B cell (primary cell): ENCODE results near the gene THAP4. TPM values are rescaled to one million over a fixed set of nuclear protein-coding genes. Genes with fewer than 3 reads are reported as not detected.

Experiments used
- ATAC-seq: fragments of 200-7000 bp; cut with Tn5 transposase; one replicate; pipeline ENCODE4 v1.10.0; 2021; ENCODE audit warnings: low read depth, mild to moderate bottlenecking, moderate number of reproducible peaks, moderate library complexity
- CTCF ChIA-PET: fragments of 350-600 bp; sonication (Branson Sonifier 250); formaldehyde crosslinking; loops from one replicate; lab custom pipeline; 2021; ENCODE audit warnings: antibody characterized with exemption, inconsistent platforms; lab: Charles Lee
- POLR2A ChIA-PET: fragments of 350-600 bp; sonication (Branson Sonifier 250); formaldehyde crosslinking; loops from one replicate; lab custom pipeline; 2021; ENCODE audit warnings: antibody characterized with exemption; lab: Charles Lee
- DNase-seq: peaks from one replicate; pipeline ENCODE4 v3.0.0; 2013
- H2AFZ ChIP-seq: 2 replicates; pipeline ENCODE4 v1.6.1; 2012; ENCODE audit warnings: mild to moderate bottlenecking, low read depth, low read length; ENCODE audit not compliant: insufficient read depth, poor library complexity, severe bottlenecking
- H3K27ac ChIP-seq, 2 donors: 1 replicate in 1 of 2; 2 replicates in 1 of 2; pipeline ENCODE4 v1.5.1; 2012 to 2013; ENCODE audit warnings: low read length in 2 of 2, mild to moderate bottlenecking in 2 of 2, moderate library complexity in 1 of 2
- H3K27me3 ChIP-seq, 4 experiments: fragments of 200-600 bp in 1 of 4; sonication (generic) in 1 of 4; replicated peaks in 1 of 4; 1 replicate in 2 of 4; 2 replicates in 2 of 4; pipeline versions ENCODE4 v1.6.1 to v1.7.0; 2013 to 2016; ENCODE audit warnings: low read length in 3 of 4, mild to moderate bottlenecking in 2 of 4, mixed read lengths in 1 of 4, moderate library complexity in 1 of 4; ENCODE audit not compliant: insufficient read depth in 4 of 4, control insufficient read depth in 3 of 4; ENCODE audit errors: control extremely low read depth in 1 of 4
- H3K36me3 ChIP-seq, 2 experiments: replicated peaks in 1 of 2; 1 replicate in 1 of 2; 2 replicates in 1 of 2; pipeline versions ENCODE4 v1.6.1 to v1.7.1; 2013; ENCODE audit warnings: low read length in 1 of 2; ENCODE audit not compliant: insufficient read depth in 2 of 2, control insufficient read depth in 1 of 2; ENCODE audit errors: control extremely low read depth in 1 of 2, extremely low read depth in 1 of 2
- H3K4me1 ChIP-seq, 2 donors: fragments of 200-600 bp in 1 of 2; sonication (generic) in 1 of 2; 1 replicate in 1 of 2; 2 replicates in 1 of 2; pipeline versions ENCODE4 v1.5.1 to v1.6.1; 2013 to 2017; ENCODE audit warnings: low read length in 2 of 2; ENCODE audit not compliant: control insufficient read depth in 2 of 2, insufficient read depth in 2 of 2
- H3K4me2 ChIP-seq: replicated peaks from 2 replicates; pipeline ENCODE3; 2012; ENCODE audit warnings: mild to moderate bottlenecking, low read depth, low read length; ENCODE audit not compliant: poor library complexity, severe bottlenecking
- H3K4me3 ChIP-seq, 5 experiments: fragments of 200-600 bp in 1 of 5; sonication (generic) in 1 of 5; 1 replicate in 3 of 5; 2 replicates in 2 of 5; pipeline versions ENCODE4 v1.5.1 to v1.7.0; 2011 to 2016; ENCODE audit warnings: low read length in 4 of 5, mild to moderate bottlenecking in 4 of 5, low read depth in 2 of 5, control low read depth in 1 of 5, moderate library complexity in 1 of 5; ENCODE audit not compliant: insufficient read depth in 1 of 5; ENCODE audit errors: control extremely low read depth in 1 of 5, extremely low read depth in 1 of 5
- H3K79me2 ChIP-seq: fragments of 200-600 bp; sonication (generic); one replicate; pipeline ENCODE4 v1.6.0; 2016; ENCODE audit warnings: low read length; ENCODE audit not compliant: control insufficient read depth, insufficient read depth
- H3K9ac ChIP-seq: fragments of 200-600 bp; sonication (generic); 2 replicates; pipeline ENCODE4 v1.6.1; 2017; ENCODE audit warnings: mild to moderate bottlenecking, low read length, moderate library complexity
- H3K9me3 ChIP-seq, 3 donors: one replicate each; pipeline versions ENCODE4 v1.6.1 to v1.7.1; 2013; ENCODE audit warnings: low read length in 2 of 3; ENCODE audit not compliant: control insufficient read depth in 2 of 3, insufficient read depth in 1 of 3; ENCODE audit errors: control extremely low read depth in 1 of 3
- H4K20me1 ChIP-seq: 2 replicates; pipeline ENCODE4 v1.6.0; 2012; ENCODE audit warnings: mild to moderate bottlenecking, low read length; ENCODE audit not compliant: insufficient read depth, control insufficient read depth, poor library complexity, severe bottlenecking
- H3K27ac Mint-ChIP-seq: one replicate; pipeline ENCODE4 v1.8.0; 2021; ENCODE audit warnings: mixed read lengths
- H3K27me3 Mint-ChIP-seq: one replicate; pipeline ENCODE4 v1.8.0; 2021; ENCODE audit warnings: mixed read lengths
- H3K4me1 Mint-ChIP-seq: one replicate; pipeline ENCODE4 v1.8.0; 2021; ENCODE audit warnings: mixed read lengths
- H3K4me3 Mint-ChIP-seq: one replicate; pipeline ENCODE4 v1.8.0; 2021; ENCODE audit warnings: mixed read lengths
- H3K9me3 Mint-ChIP-seq: one replicate; pipeline ENCODE4 v1.8.0; 2022; ENCODE audit warnings: mixed read lengths; ENCODE audit not compliant: insufficient read depth
- CTCF ChIP-seq: fragments of 200-600 bp; IDR thresholded peaks from one replicate; pipeline ENCODE4 v1.8.0; 2022; ENCODE audit warnings: antibody characterized with exemption, mild to moderate bottlenecking
- EZH2 ChIP-seq: IDR thresholded peaks from 2 replicates; pipeline ENCODE4 v1.6.1; 2012; ENCODE audit warnings: borderline replicate concordance, low read depth, mild to moderate bottlenecking, moderate library complexity, low read length; ENCODE audit not compliant: insufficient read depth, poor library complexity, severe bottlenecking
- WGBS: methylation state at CpG from one replicate; pipeline ENCODE4 v1.1.5; 2013; ENCODE audit warnings: missing lambda C conversion rate; ENCODE audit not compliant: insufficient coverage; 5-methylcytosine and 5-hydroxymethylcytosine counted together
- intact Hi-C: fragments of 100-400 bp; cut with micrococcal nuclease; formaldehyde crosslinking; loops from one replicate; pipeline ENCODE4 v1.10.0; 2022
- polyA plus RNA-seq: library from polyadenylated mRNA; depleted of rRNA; stranded (reverse); fragments of >200 nt; gene quantifications from 2 replicates; pipeline ENCODE4 v1.2.3, GENCODE V29; 2012
- total RNA-seq, 2 donors: library from RNA; stranded (reverse); fragments of 120-200 nt in 1 of 2; gene quantifications; 1 replicate in 1 of 2; 2 replicates in 1 of 2; pipeline versions ENCODE4 v1.2.3 to v1.2.4, GENCODE V29; 2013 to 2022

The THAP4 gene
- total and polyA plus RNA-seq, 2 donors (not counting 1 experiment from before 2014, with no cell fraction given) = 26.5 to 41.0 TPM

- ATAC-seq (peak; percentile 17), DNase-seq (peak; percentile 25)
- Histone ChIP-seq H3K4me3 (peak within 1 kb of the TSS in 3 of 5 experiments; percentile 18 to 41 (median 35)), H4K20me1 (no peaks in the 10 kb centered on the region), H3K4me2 (peak within 1 kb of the TSS; percentile 77), H2AFZ (peak within 1 kb of the TSS; percentile 33), H3K27ac (no peak within 1 kb of the TSS), H3K79me2 (no peaks in the 10 kb centered on the region), H3K9ac (peak within 1 kb of the TSS; percentile 41), H3K36me3 (no peaks in the 10 kb centered on the region), H3K9me3 (peaks cover 4 to 20% (median 10%) of the 10 kb centered on the region in 3 donors), H3K4me1 (peaks cover 0 to 11% of the 10 kb centered on the region in 2 donors), H3K27me3 (peaks cover 0 to 35% (median 16%) of the 10 kb centered on the region in 4 experiments)
- TF ChIP-seq CTCF = no peak
- TF ChIP-seq EZH2 = no peak
- Mint-ChIP-seq H3K4me1 (peaks cover 10% of the 10 kb centered on the region), H3K27ac (no peak within 1 kb of the TSS), H3K9me3 (peaks cover 12% of the 10 kb centered on the region), H3K4me3 (peak within 1 kb of the TSS; percentile 79), H3K27me3 (peaks cover 40% of the 10 kb centered on the region)
- intact Hi-C loops = no loop called here
- WGBS = 7% methylated on average over 98 of the region's 98 CpGs
- POLR2A ChIA-PET = no interaction called here
- CTCF ChIA-PET = no interaction called here
These were observed 78.2 kb downstream of the THAP4 start, which contains the start of gene BOK for GRCh38 chr2:241558532-241559322. BOK (plus strand) TSS chr2:241558745; CDS start chr2:241559484, 739 bp downstream.

GRCh38 chr2:241556746-241557145 is 80.2 kb downstream of the THAP4 start:
- intact Hi-C loops = no loop called here
- H3K9ac ChIP-seq = no peak overlapping the region
- no peak overlapping the region for H3K4me3 ChIP-seq
- ATAC-seq = no peak
- no peak overlapping the region for H3K4me2 ChIP-seq
- no peak overlapping the region for H3K4me3 Mint-ChIP-seq
- no peak overlapping the region for H2AFZ ChIP-seq
- H3K27ac ChIP-seq = no peak overlapping the region
- H3K27ac Mint-ChIP-seq = no peak overlapping the region
- H3K36me3 ChIP-seq = no peaks in the 10 kb centered on the region
- peaks cover 10% of the 10 kb centered on the region for H3K4me1 Mint-ChIP-seq
- peaks cover 0 to 42% (median 16%) of the 10 kb centered on the region in 4 experiments for H3K27me3 ChIP-seq
- H3K4me1 ChIP-seq = peaks cover 0 to 11% of the 10 kb centered on the region in 2 donors
- H3K9me3 ChIP-seq = peaks cover 4 to 24% (median 10%) of the 10 kb centered on the region in 3 donors
- no peak for TF ChIP-seq EZH2
- no peak for TF ChIP-seq CTCF
- POLR2A ChIA-PET = no interaction called here
- peaks cover 48% of the 10 kb centered on the region for H3K27me3 Mint-ChIP-seq
- H3K79me2 ChIP-seq = no peaks in the 10 kb centered on the region
- no peak for DNase-seq
- H3K9me3 Mint-ChIP-seq = peaks cover 12% of the 10 kb centered on the region
- CTCF ChIA-PET = no interaction called here
- no peaks in the 10 kb centered on the region for H4K20me1 ChIP-seq
